Ascending aorta (tissue), 2 donors: Measurements from ENCODE around the gene GON7. TPM values are rescaled to one million over a fixed set of nuclear protein-coding genes. Genes with fewer than 3 reads are reported as not detected.
"Not testable (repeated sequence)": the region's sequence is repeated elsewhere in the genome, so short reads cannot be mapped to it uniquely, and the experiment has no call there.

Source experiments
- DNase-seq, 2 donors: peaks; one replicate each; pipeline ENCODE4 v3.0.0-alpha.2; 2019; ENCODE audit warnings: low spot score in 2 of 2
- H3K27ac ChIP-seq, 2 donors: fragments of 200-600 bp; sonication (generic); one replicate each; pipeline ENCODE4 v1.5.1; 2016 to 2017; ENCODE audit warnings: mild to moderate bottlenecking in 1 of 2
- H3K27me3 ChIP-seq: fragments of 200-600 bp; sonication (generic); one replicate; pipeline ENCODE4 v1.5.1; 2017
- H3K36me3 ChIP-seq, 2 donors: fragments of 200-600 bp; sonication (generic); one replicate each; pipeline ENCODE4 v1.5.1; 2016
- H3K4me1 ChIP-seq, 2 donors: fragments of 200-600 bp; sonication (generic); one replicate each; pipeline ENCODE4 v1.5.1; 2016 to 2017; ENCODE audit warnings: mild to moderate bottlenecking in 1 of 2
- H3K4me3 ChIP-seq, 2 donors: fragments of 200-600 bp; sonication (generic); one replicate each; pipeline ENCODE4 v1.5.1; 2016 to 2017; ENCODE audit warnings: mild to moderate bottlenecking in 1 of 2
- H3K9me3 ChIP-seq, 2 donors: fragments of 200-600 bp; sonication (generic); one replicate each; pipeline ENCODE4 v1.5.1; 2016
- CTCF ChIP-seq, 3 experiments: fragments of 200-600 bp in 2 of 3; fragments of 450-650 bp in 1 of 3; sonication (generic) in 2 of 3; IDR thresholded peaks; one replicate each; pipeline ENCODE4 v1.5.1; 2016 to 2019; ENCODE audit warnings: antibody characterized with exemption in 3 of 3, mild to moderate bottlenecking in 1 of 3, moderate library complexity in 1 of 3
- intact Hi-C: fragments of 100-400 bp; cut with DNase I; formaldehyde crosslinking; loops from one replicate; pipeline ENCODE4 v1.15.1; 2023
- total RNA-seq: library from RNA; depleted of rRNA; stranded (reverse); fragments of >200 nt; gene quantifications from one replicate; pipeline ENCODE4 v1.1.0, GENCODE V29; 2016

The GON7 gene
- total RNA-seq, 1 donor from 2014 or later = 4.6 TPM

- Histone ChIP-seq H3K4me1 (peaks cover 10 to 13% of the 10 kb centered on the region in 2 donors), H3K27ac (peak overlapping the region; percentile 94 to 97), H3K36me3 (peaks cover 9 to 10% of the 10 kb centered on the region in 2 donors), H3K27me3 (no peaks in the 10 kb centered on the region), H3K4me3 (peak overlapping the region; percentile 94 to 99), H3K9me3 (no peaks in the 10 kb centered on the region)
- TF ChIP-seq CTCF (IDR thresholded peaks at IDR 0.05) = no peak
- intact Hi-C loops = loop anchor here (1.0 to 5.0 kb wide), 4 partner anchors 24 to 149 kb away; partner anchors contain the start of genes BTBD7, GON7, ITPK1 and UBR7
- DNase-seq = peak in 1 of 2 donors; percentile 53
Measured at GRCh38 chr14:93183596-93184317, 23.1 kb downstream of the GON7 start.

GRCh38 chr14:93175492-93175891 lies 31.4 kb downstream of the GON7 start:
- Histone ChIP-seq H3K4me3 (no peak overlapping the region), H3K9me3 (no peaks in the 10 kb centered on the region), H3K27ac (no peak overlapping the region), H3K27me3 (no peaks in the 10 kb centered on the region), H3K4me1 (no peaks in the 10 kb centered on the region), H3K36me3 (no peaks in the 10 kb centered on the region)
- DNase-seq = no peak
- no peak for TF ChIP-seq CTCF (IDR thresholded peaks at IDR 0.05)
- intact Hi-C loops = no loop called here

- H3K9me3 ChIP-seq, H3K36me3 ChIP-seq, H3K27me3 ChIP-seq, intact Hi-C loops, H3K4me3 ChIP-seq, H3K27ac ChIP-seq, DNase-seq, H3K4me1 ChIP-seq: not testable (repeated sequence)
Measured at GRCh38 chr14:93174731-93175130, 32.1 kb downstream of the GON7 start.

GRCh38 chr14:93173943-93174395 lies 32.9 kb downstream of the GON7 start:
- DNase-seq = peak in 1 of 2 donors; percentile 52

GRCh38 chr14:93171376-93171775 lies 35.5 kb downstream of the GON7 start:
- Histone ChIP-seq H3K4me3 (no peak overlapping the region), H3K27ac (no peak overlapping the region), H3K9me3 (no peaks in the 10 kb centered on the region), H3K27me3 (no peaks in the 10 kb centered on the region), H3K36me3 (no peaks in the 10 kb centered on the region), H3K4me1 (no peaks in the 10 kb centered on the region)
- TF ChIP-seq CTCF (IDR thresholded peaks at IDR 0.05) = no peak
- DNase-seq = peak in 1 of 2 donors; percentile 27
- intact Hi-C loops = no loop called here

More at GRCh38 chr14:93173943-93174395, 32.9 kb downstream of the GON7 start:
- H3K4me1 ChIP-seq = no peaks in the 10 kb centered on the region
- no peaks in the 10 kb centered on the region for H3K36me3 ChIP-seq
- TF ChIP-seq CTCF (IDR thresholded peaks at IDR 0.05) = no peak
- no peak overlapping the region for H3K4me3 ChIP-seq
- no peaks in the 10 kb centered on the region for H3K9me3 ChIP-seq
- no peak overlapping the region for H3K27ac ChIP-seq
- H3K27me3 ChIP-seq = no peaks in the 10 kb centered on the region
- intact Hi-C loops = no loop called here

- H3K4me3 ChIP-seq, H3K4me1 ChIP-seq, H3K36me3 ChIP-seq, DNase-seq, H3K27ac ChIP-seq, intact Hi-C loops, H3K9me3 ChIP-seq, H3K27me3 ChIP-seq: not testable (repeated sequence)
Measured at GRCh38 chr14:93170141-93170540, 36.7 kb downstream of the GON7 start.

- H3K9me3 ChIP-seq, H3K27ac ChIP-seq, DNase-seq, H3K36me3 ChIP-seq, H3K4me1 ChIP-seq, H3K4me3 ChIP-seq, intact Hi-C loops, H3K27me3 ChIP-seq: not testable (repeated sequence)
Measured at GRCh38 chr14:93169619-93170018, 37.2 kb downstream of the GON7 start.

- DNase-seq, H3K27me3 ChIP-seq, intact Hi-C loops, H3K27ac ChIP-seq, H3K36me3 ChIP-seq, H3K4me1 ChIP-seq, H3K9me3 ChIP-seq, H3K4me3 ChIP-seq: not testable (repeated sequence)
Measured at GRCh38 chr14:93168610-93169009, 38.3 kb downstream of the GON7 start.

- H3K9me3 ChIP-seq, H3K27ac ChIP-seq, H3K4me1 ChIP-seq, H3K27me3 ChIP-seq, H3K36me3 ChIP-seq, intact Hi-C loops, DNase-seq, H3K4me3 ChIP-seq: not testable (repeated sequence)
Measured at GRCh38 chr14:93165271-93166265, 41.3 kb downstream of the GON7 start.
